Stimulated activated CD8-positive, alpha-beta memory T cell treated with anti-CD3 and anti-CD28 coated beads, Interleukin-12 subunit alpha, Interleukin-12 subunit beta, amount 100 ng/mL, for 24 hours (primary cell): ENCODE data around the gene INSC.

Experiments used
- DNase-seq: peaks from one replicate; pipeline ENCODE4 v3.0.0-alpha.2; 2020; ENCODE audit errors: extremely low read depth

Gene INSC

GRCh38 chr11:15109602-15110001 is 5.1 kb upstream of the INSC start:
- DNase-seq = no peak

GRCh38 chr11:15111215-15111614 is 3.5 kb upstream of the INSC start:
- DNase-seq = no peak

- DNase-seq = no peak
These were observed 2.6 kb upstream of the INSC start for GRCh38 chr11:15112131-15112541.

- DNase-seq = no peak
These were observed 1.3 kb upstream of the INSC start for GRCh38 chr11:15113381-15113780.

- DNase-seq = no peak
These were observed 963 bp downstream of the INSC start for GRCh38 chr11:15115686-15116085.

GRCh38 chr11:15117751-15118150 is 3.0 kb downstream of the INSC start:
- no peak for DNase-seq

- no peak for DNase-seq
These were observed 3.7 kb downstream of the INSC start for GRCh38 chr11:15118431-15118830.

- no peak for DNase-seq
These were observed 4.6 kb downstream of the INSC start for GRCh38 chr11:15119352-15119751.

- no peak for DNase-seq
These were observed 5.1 kb downstream of the INSC start for GRCh38 chr11:15119826-15120225.

- no peak for DNase-seq
These were observed 9.1 kb downstream of the INSC start for GRCh38 chr11:15123849-15124248.

- no peak for DNase-seq
These were observed 9.8 kb downstream of the INSC start for GRCh38 chr11:15124528-15124927.

GRCh38 chr11:15127341-15127740 is 12.6 kb downstream of the INSC start:
- DNase-seq = no peak

GRCh38 chr11:15128621-15129020 is 13.9 kb downstream of the INSC start:
- no peak for DNase-seq

- no peak for DNase-seq
These were observed 21.4 kb downstream of the INSC start for GRCh38 chr11:15136166-15136565.

- DNase-seq = no peak
These were observed 24.5 kb downstream of the INSC start for GRCh38 chr11:15139096-15139770.

GRCh38 chr11:15139958-15140659 is 25.4 kb downstream of the INSC start:
- DNase-seq = no peak

- no peak for DNase-seq
These were observed 26.7 kb downstream of the INSC start for GRCh38 chr11:15141381-15141780.

- DNase-seq = no peak
These were observed 28.1 kb downstream of the INSC start for GRCh38 chr11:15142838-15143237.

GRCh38 chr11:15143855-15144254 is 29.1 kb downstream of the INSC start:
- DNase-seq = no peak

GRCh38 chr11:15144347-15144746 is 29.6 kb downstream of the INSC start:
- DNase-seq = no peak

GRCh38 chr11:15145151-15145550 is 30.4 kb downstream of the INSC start:
- no peak for DNase-seq

GRCh38 chr11:15145615-15146014 is 30.9 kb downstream of the INSC start:
- no peak for DNase-seq

- no peak for DNase-seq
These were observed 31.7 kb downstream of the INSC start for GRCh38 chr11:15146271-15147003.
